CD14-positive monocyte (primary cell): ENCODE results near the gene KCNH1. TPM values are rescaled to one million over a fixed set of nuclear protein-coding genes. Genes with fewer than 3 reads are reported as not detected.
"Not testable (repeated sequence)": the region's sequence is repeated elsewhere in the genome, so short reads cannot be mapped to it uniquely, and the experiment has no call there.

ENCODE experiments used
- DNase-seq, 3 donors: peaks; one replicate each; pipeline ENCODE4 v3.0.0-alpha.2; 2011 to 2022
- H2AFZ ChIP-seq: 2 replicates; pipeline ENCODE4 v1.6.0; 2012; ENCODE audit warnings: mild to moderate bottlenecking, low read depth, low read length, inconsistent platforms; ENCODE audit not compliant: insufficient read depth, poor library complexity, severe bottlenecking
- H3K27ac ChIP-seq, 2 donors: 1 replicate in 1 of 2; 2 replicates in 1 of 2; pipeline ENCODE4 v1.5.1; 2012 to 2013; ENCODE audit warnings: low read length in 2 of 2, control low read depth in 1 of 2, inconsistent platforms in 1 of 2, low read depth in 1 of 2, mild to moderate bottlenecking in 1 of 2
- H3K27me3 ChIP-seq, 2 donors: one replicate each; pipeline versions ENCODE4 v1.6.0 to v1.6.1; 2011 to 2013; ENCODE audit warnings: low read length in 2 of 2; ENCODE audit not compliant: control insufficient read depth in 2 of 2, insufficient read depth in 2 of 2
- H3K36me3 ChIP-seq, 2 donors: replicated peaks in 1 of 2; 1 replicate in 1 of 2; 2 replicates in 1 of 2; pipeline versions ENCODE4 v1.5.1 to v1.6.1; 2012 to 2013; ENCODE audit warnings: low read length in 2 of 2, control low read depth in 1 of 2, inconsistent platforms in 1 of 2, mild to moderate bottlenecking in 1 of 2; ENCODE audit not compliant: insufficient read depth in 2 of 2, control insufficient read depth in 1 of 2
- H3K4me1 ChIP-seq, 2 donors: 1 replicate in 1 of 2; 2 replicates in 1 of 2; pipeline versions ENCODE4 v1.5.1 to v1.6.1; 2012 to 2013; ENCODE audit warnings: low read length in 2 of 2, control low read depth in 1 of 2, inconsistent platforms in 1 of 2, mild to moderate bottlenecking in 1 of 2, moderate library complexity in 1 of 2; ENCODE audit not compliant: insufficient read depth in 2 of 2, control insufficient read depth in 1 of 2
- H3K4me2 ChIP-seq: replicated peaks from 2 replicates; pipeline ENCODE3; 2012; ENCODE audit warnings: low read length, moderate library complexity, mild to moderate bottlenecking; ENCODE audit not compliant: poor library complexity, severe bottlenecking; ENCODE audit errors: extremely low read depth
- H3K4me3 ChIP-seq, 3 experiments: fragments of 200-600 bp in 1 of 3; sonication (generic) in 1 of 3; replicated peaks in 1 of 3; 1 replicate in 2 of 3; 2 replicates in 1 of 3; pipeline ENCODE4 v1.5.1; 2011 to 2013; ENCODE audit warnings: low read length in 3 of 3, mild to moderate bottlenecking in 3 of 3, control low read depth in 2 of 3, low read depth in 2 of 3, inconsistent platforms in 1 of 3, moderate library complexity in 1 of 3
- H3K79me2 ChIP-seq: 2 replicates; pipeline ENCODE4 v1.6.0; 2012; ENCODE audit warnings: mild to moderate bottlenecking, control low read depth, inconsistent platforms, low read length, moderate library complexity; ENCODE audit not compliant: insufficient read depth
- H3K9ac ChIP-seq: 2 replicates; pipeline ENCODE4 v1.6.0; 2017; ENCODE audit warnings: low read length, mild to moderate bottlenecking; ENCODE audit not compliant: insufficient read depth, poor library complexity, severe bottlenecking
- H3K9me3 ChIP-seq, 2 donors: replicated peaks in 1 of 2; 1 replicate in 1 of 2; 2 replicates in 1 of 2; pipeline versions ENCODE4 v1.5.1 to v1.6.1; 2012 to 2013; ENCODE audit warnings: low read length in 2 of 2, control low read depth in 1 of 2; ENCODE audit not compliant: control insufficient read depth in 1 of 2, insufficient read depth in 1 of 2
- H4K20me1 ChIP-seq: 2 replicates; pipeline ENCODE4 v1.6.0; 2012; ENCODE audit warnings: mild to moderate bottlenecking, low read length, control low read depth, moderate library complexity; ENCODE audit not compliant: insufficient read depth
- H3K27ac Mint-ChIP-seq, 7 donors: one replicate each; pipeline ENCODE4 v1.8.0; 2020; ENCODE audit warnings: mild to moderate bottlenecking in 7 of 7, mixed read lengths in 7 of 7, moderate library complexity in 6 of 7, inconsistent platforms in 2 of 7
- H3K27me3 Mint-ChIP-seq, 3 donors: one replicate each; pipeline ENCODE4 v1.8.0; 2021 to 2022; ENCODE audit warnings: low read depth in 3 of 3, mild to moderate bottlenecking in 3 of 3, mixed read lengths in 3 of 3, moderate library complexity in 3 of 3, inconsistent platforms in 1 of 3
- H3K36me3 Mint-ChIP-seq, 2 donors: one replicate each; pipeline ENCODE4 v1.8.0; 2020; ENCODE audit warnings: mixed read lengths in 2 of 2, inconsistent platforms in 1 of 2, mild to moderate bottlenecking in 1 of 2
- H3K4me1 Mint-ChIP-seq: one replicate; pipeline ENCODE4 v1.8.0; 2020; ENCODE audit warnings: mild to moderate bottlenecking, mixed read lengths
- H3K4me3 Mint-ChIP-seq, 2 donors: one replicate each; pipeline ENCODE4 v1.8.0; 2020; ENCODE audit warnings: mild to moderate bottlenecking in 2 of 2, mixed read lengths in 2 of 2, moderate library complexity in 1 of 2
- H3K9me3 Mint-ChIP-seq, 7 donors: one replicate each; pipeline ENCODE4 v1.8.0; 2020 to 2022; ENCODE audit warnings: mixed read lengths in 7 of 7, mild to moderate bottlenecking in 6 of 7, moderate library complexity in 6 of 7, inconsistent platforms in 2 of 7
- WGBS: methylation state at CpG from one replicate; pipeline ENCODE4 v1.1.5; 2013; ENCODE audit warnings: missing lambda C conversion rate; ENCODE audit not compliant: insufficient coverage; 5-methylcytosine and 5-hydroxymethylcytosine counted together
- intact Hi-C, 2 donors: fragments of 100-400 bp; cut with micrococcal nuclease; formaldehyde crosslinking; loops; one replicate each; pipeline versions ENCODE4 v1.15.0 to v1.15.1; 2023
- polyA plus RNA-seq, 3 donors: library from polyadenylated mRNA; depleted of rRNA in 1 of 3; unstranded in 2 of 3; stranded (reverse) in 1 of 3; fragments of 300-500 nt in 2 of 3; fragments of >200 nt in 1 of 3; fragmentation: Illumina TruSeq in 2 of 3; gene quantifications; 1 replicate in 2 of 3; 2 replicates in 1 of 3; pipeline ENCODE4 v1.2.3, GENCODE V29; 2012 to 2021
- TF ChIP-seq, protein P1 (sequence below): fragments of 200-600 bp; IDR thresholded peaks from one replicate; pipeline ENCODE4 v1.8.0; 2022; ENCODE audit warnings: antibody characterized with exemption, mild to moderate bottlenecking

KCNH1 gene
- polyA plus RNA-seq, 3 donors: not detected

DNA sequence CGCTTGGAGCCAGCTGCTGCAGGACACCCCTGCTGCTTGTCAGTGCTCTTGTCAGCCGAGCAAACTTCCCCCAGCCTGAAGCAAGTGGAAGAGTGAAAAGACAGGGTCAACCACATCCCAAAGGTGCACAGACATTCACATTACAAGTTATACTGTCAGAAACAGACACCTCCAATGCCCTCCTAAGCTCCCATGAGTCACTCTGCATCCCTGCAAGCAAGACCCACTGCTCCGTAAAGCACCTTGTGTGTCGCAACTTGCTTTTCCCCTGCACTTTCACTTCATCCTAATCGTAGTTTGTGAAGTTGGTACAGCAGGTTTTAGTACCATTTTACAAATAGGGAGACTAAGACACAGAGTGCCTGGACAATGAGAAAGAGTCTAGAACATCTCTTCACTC is 51.1 kb downstream of the KCNH1 start:
- intact Hi-C loops: no loop called here
- H4K20me1 ChIP-seq: no peaks in the 10 kb centered on the region
- no peak for DNase-seq

DNA sequence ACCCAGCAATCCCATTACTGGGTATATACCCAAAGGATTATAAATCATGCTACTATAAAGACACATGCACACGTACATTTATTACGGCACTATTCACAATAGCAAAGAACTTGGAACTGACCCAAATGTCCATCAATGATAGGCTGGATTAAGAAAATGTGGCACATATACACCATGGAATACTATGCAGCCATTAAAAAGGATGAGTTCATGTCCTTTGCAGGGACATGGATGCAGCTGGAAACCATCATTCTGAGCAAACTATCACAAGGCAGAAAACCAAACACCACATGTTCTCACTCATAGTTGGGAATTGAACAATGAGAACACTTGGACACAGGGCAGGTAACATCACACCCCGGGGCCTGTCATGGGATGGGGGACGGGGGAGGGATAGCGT is 52.5 kb downstream of the KCNH1 start:
- H3K79me2 ChIP-seq, H3K4me2 ChIP-seq, H3K4me3 Mint-ChIP-seq, H3K9ac ChIP-seq, H3K27me3 ChIP-seq, H3K27ac ChIP-seq, H3K4me3 ChIP-seq, H3K36me3 Mint-ChIP-seq, H3K9me3 ChIP-seq, H3K27ac Mint-ChIP-seq, H4K20me1 ChIP-seq, H3K36me3 ChIP-seq, H3K4me1 ChIP-seq, DNase-seq, H2AFZ ChIP-seq, H3K4me1 Mint-ChIP-seq, H3K27me3 Mint-ChIP-seq, intact Hi-C loops: not testable (repeated sequence)
- H3K9me3 Mint-ChIP-seq: peaks cover 6 to 14% (median 10%) of the 10 kb centered on the region in 7 donors
- WGBS: no CpG with 5 or more reads among the region's 5 CpGs

More for the DNA sequence above, 51.1 kb downstream of the KCNH1 start:
- H3K4me3 Mint-ChIP-seq: no peak overlapping the region
- no peaks in the 10 kb centered on the region for H3K36me3 ChIP-seq
- no peak overlapping the region for H3K4me3 ChIP-seq
- H3K9me3 Mint-ChIP-seq: peaks cover 4 to 9% (median 5%) of the 10 kb centered on the region in 7 donors
- no peaks in the 10 kb centered on the region for H3K36me3 Mint-ChIP-seq
- H3K4me1 ChIP-seq: no peaks in the 10 kb centered on the region
- TF ChIP-seq, protein P1, sequence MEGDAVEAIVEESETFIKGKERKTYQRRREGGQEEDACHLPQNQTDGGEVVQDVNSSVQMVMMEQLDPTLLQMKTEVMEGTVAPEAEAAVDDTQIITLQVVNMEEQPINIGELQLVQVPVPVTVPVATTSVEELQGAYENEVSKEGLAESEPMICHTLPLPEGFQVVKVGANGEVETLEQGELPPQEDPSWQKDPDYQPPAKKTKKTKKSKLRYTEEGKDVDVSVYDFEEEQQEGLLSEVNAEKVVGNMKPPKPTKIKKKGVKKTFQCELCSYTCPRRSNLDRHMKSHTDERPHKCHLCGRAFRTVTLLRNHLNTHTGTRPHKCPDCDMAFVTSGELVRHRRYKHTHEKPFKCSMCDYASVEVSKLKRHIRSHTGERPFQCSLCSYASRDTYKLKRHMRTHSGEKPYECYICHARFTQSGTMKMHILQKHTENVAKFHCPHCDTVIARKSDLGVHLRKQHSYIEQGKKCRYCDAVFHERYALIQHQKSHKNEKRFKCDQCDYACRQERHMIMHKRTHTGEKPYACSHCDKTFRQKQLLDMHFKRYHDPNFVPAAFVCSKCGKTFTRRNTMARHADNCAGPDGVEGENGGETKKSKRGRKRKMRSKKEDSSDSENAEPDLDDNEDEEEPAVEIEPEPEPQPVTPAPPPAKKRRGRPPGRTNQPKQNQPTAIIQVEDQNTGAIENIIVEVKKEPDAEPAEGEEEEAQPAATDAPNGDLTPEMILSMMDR: no peak
- no peak overlapping the region for H3K4me2 ChIP-seq
- no peak overlapping the region for H2AFZ ChIP-seq
- H3K4me1 Mint-ChIP-seq: no peaks in the 10 kb centered on the region
- H3K27ac ChIP-seq: no peak overlapping the region
- peaks cover 0 to 4% (median 0%) of the 10 kb centered on the region in 3 donors for H3K27me3 Mint-ChIP-seq
- H3K79me2 ChIP-seq: no peaks in the 10 kb centered on the region
- WGBS: 88% methylated on average over 1 of the region's 5 CpGs
- H3K27ac Mint-ChIP-seq: no peak overlapping the region
- no peaks in the 10 kb centered on the region for H3K9me3 ChIP-seq
- no peak overlapping the region for H3K9ac ChIP-seq
- no peaks in the 10 kb centered on the region for H3K27me3 ChIP-seq
